Endodermal cell (in vitro differentiated cells): ENCODE data around the gene RNF112. TPM values are rescaled to one million over a fixed set of nuclear protein-coding genes. Genes with fewer than 3 reads are reported as not detected.
A peak's percentile ranks its signal among the peaks of the same experiment; 100 is the strongest.

ENCODE experiments used
- DNase-seq: peaks from one replicate; pipeline ENCODE4 v3.0.0-alpha.2; 2017
- H3K27ac ChIP-seq: 2 replicates; pipeline ENCODE4 v1.5.1; 2013; ENCODE audit warnings: mild to moderate bottlenecking, low read depth, low read length, moderate library complexity
- H3K27me3 ChIP-seq: 2 replicates; pipeline ENCODE4 v1.6.1; 2013; ENCODE audit warnings: mild to moderate bottlenecking, low read length, moderate library complexity; ENCODE audit not compliant: insufficient read depth, control insufficient read depth, poor library complexity, severe bottlenecking
- H3K36me3 ChIP-seq: 2 replicates; pipeline ENCODE4 v1.7.0; 2013; ENCODE audit warnings: mild to moderate bottlenecking, low read length, moderate library complexity; ENCODE audit not compliant: control insufficient read depth, insufficient read depth
- H3K4me1 ChIP-seq: one replicate; pipeline ENCODE4 v1.7.0; 2013; ENCODE audit warnings: low read length; ENCODE audit not compliant: control insufficient read depth, insufficient read depth
- H3K4me3 ChIP-seq: 2 replicates; pipeline ENCODE4 v1.5.1; 2013; ENCODE audit warnings: mild to moderate bottlenecking, low read length, moderate library complexity
- H3K9ac ChIP-seq: 2 replicates; pipeline ENCODE4 v1.6.1; 2013; ENCODE audit warnings: mild to moderate bottlenecking, low read length, moderate library complexity; ENCODE audit not compliant: poor library complexity, severe bottlenecking; ENCODE audit errors: extremely low read depth
- H3K9me3 ChIP-seq: 2 replicates; pipeline ENCODE4 v1.6.1; 2013; ENCODE audit warnings: mild to moderate bottlenecking, low read length, moderate library complexity; ENCODE audit not compliant: control insufficient read depth
- H3K27ac Mint-ChIP-seq: 2 replicates; pipeline ENCODE4 v1.8.0; 2020; ENCODE audit warnings: mixed read lengths
- H3K27me3 Mint-ChIP-seq: 2 replicates; pipeline ENCODE4 v1.8.0; 2021; ENCODE audit warnings: mild to moderate bottlenecking, mixed read lengths; ENCODE audit not compliant: insufficient read depth
- H3K36me3 Mint-ChIP-seq: 2 replicates; pipeline ENCODE4 v1.8.0; 2020; ENCODE audit warnings: low read depth, mixed read lengths
- H3K4me1 Mint-ChIP-seq: 2 replicates; pipeline ENCODE4 v1.8.0; 2020; ENCODE audit warnings: mixed read lengths
- H3K4me3 Mint-ChIP-seq: 2 replicates; pipeline ENCODE4 v1.8.0; 2020; ENCODE audit warnings: mild to moderate bottlenecking, moderate library complexity, mixed read lengths
- H3K9me3 Mint-ChIP-seq: 2 replicates; pipeline ENCODE4 v1.8.0; 2020; ENCODE audit warnings: mild to moderate bottlenecking, mixed read lengths
- WGBS, 2 experiments: methylation state at CpG; one replicate each; pipeline versions ENCODE4 v1.1.5 to v1.1.7; 2013; ENCODE audit warnings: missing lambda C conversion rate in 2 of 2, mixed read lengths in 1 of 2; ENCODE audit not compliant: insufficient coverage in 1 of 2, insufficient read length in 1 of 2; 5-methylcytosine and 5-hydroxymethylcytosine counted together
- total RNA-seq, 2 donors: library from RNA; stranded (reverse); fragmentation: NEBNext Ultra II Directional in 1 of 2; extraction: Animal tissue kit (Norgen Biotek cat#: 25700) in 1 of 2; gene quantifications; 2 replicates in 1 of 2; 3 replicates in 1 of 2; pipeline ENCODE4 v1.2.1, GENCODE V29; 2021
- TF ChIP-seq, protein P1 (sequence below): fragments of 200-600 bp; sonication (generic); conservative IDR thresholded peaks from 2 replicates; pipeline ENCODE4 v1.5.0; 2021; ENCODE audit warnings: antibody characterized with exemption, mild to moderate bottlenecking

The RNF112 gene
- total RNA-seq, 2 donors from 2014 or later: 1.1 to 1.9 TPM

DNA sequence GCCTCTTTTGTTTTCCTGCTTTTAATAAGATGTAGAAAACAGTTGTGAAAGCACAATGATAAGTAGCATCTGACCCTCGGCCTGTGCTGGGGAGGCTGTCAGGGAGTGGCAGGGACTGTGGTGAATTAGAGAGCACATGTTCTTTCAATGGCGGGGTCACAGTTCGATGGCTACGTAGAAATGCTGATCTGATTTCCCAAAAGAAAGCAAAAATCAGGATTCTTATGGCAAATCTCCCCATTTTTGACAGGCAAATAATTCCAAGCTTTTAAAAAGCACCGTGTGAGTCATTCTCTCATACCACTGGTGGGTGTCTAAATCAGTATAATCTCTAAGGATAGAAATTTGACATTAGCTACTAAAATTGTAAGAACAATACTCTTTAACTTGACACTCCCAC is 36.9 kb upstream of the RNF112 start:
- no peaks in the 10 kb centered on the region for H3K27me3 Mint-ChIP-seq
- peaks cover 8% of the 10 kb centered on the region for H3K4me1 Mint-ChIP-seq
- Histone ChIP-seq H3K4me1 (no peaks in the 10 kb centered on the region), H3K4me3 (no peak overlapping the region), H3K9ac (no peak overlapping the region), H3K9me3 (no peaks in the 10 kb centered on the region), H3K27ac (no peak overlapping the region), H3K27me3 (no peaks in the 10 kb centered on the region), H3K36me3 (peaks cover 10% of the 10 kb centered on the region)
- peak; percentile 36 for DNase-seq
- no peak overlapping the region for H3K4me3 Mint-ChIP-seq
- 92 to 98% methylated on average over 4 to 5 of the region's 5 CpGs for WGBS, 2 experiments
- H3K27ac Mint-ChIP-seq: no peak overlapping the region
- no peaks in the 10 kb centered on the region for H3K9me3 Mint-ChIP-seq
- H3K36me3 Mint-ChIP-seq: peaks cover 12% of the 10 kb centered on the region
- TF ChIP-seq, protein P1, sequence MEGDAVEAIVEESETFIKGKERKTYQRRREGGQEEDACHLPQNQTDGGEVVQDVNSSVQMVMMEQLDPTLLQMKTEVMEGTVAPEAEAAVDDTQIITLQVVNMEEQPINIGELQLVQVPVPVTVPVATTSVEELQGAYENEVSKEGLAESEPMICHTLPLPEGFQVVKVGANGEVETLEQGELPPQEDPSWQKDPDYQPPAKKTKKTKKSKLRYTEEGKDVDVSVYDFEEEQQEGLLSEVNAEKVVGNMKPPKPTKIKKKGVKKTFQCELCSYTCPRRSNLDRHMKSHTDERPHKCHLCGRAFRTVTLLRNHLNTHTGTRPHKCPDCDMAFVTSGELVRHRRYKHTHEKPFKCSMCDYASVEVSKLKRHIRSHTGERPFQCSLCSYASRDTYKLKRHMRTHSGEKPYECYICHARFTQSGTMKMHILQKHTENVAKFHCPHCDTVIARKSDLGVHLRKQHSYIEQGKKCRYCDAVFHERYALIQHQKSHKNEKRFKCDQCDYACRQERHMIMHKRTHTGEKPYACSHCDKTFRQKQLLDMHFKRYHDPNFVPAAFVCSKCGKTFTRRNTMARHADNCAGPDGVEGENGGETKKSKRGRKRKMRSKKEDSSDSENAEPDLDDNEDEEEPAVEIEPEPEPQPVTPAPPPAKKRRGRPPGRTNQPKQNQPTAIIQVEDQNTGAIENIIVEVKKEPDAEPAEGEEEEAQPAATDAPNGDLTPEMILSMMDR: no peak

DNA sequence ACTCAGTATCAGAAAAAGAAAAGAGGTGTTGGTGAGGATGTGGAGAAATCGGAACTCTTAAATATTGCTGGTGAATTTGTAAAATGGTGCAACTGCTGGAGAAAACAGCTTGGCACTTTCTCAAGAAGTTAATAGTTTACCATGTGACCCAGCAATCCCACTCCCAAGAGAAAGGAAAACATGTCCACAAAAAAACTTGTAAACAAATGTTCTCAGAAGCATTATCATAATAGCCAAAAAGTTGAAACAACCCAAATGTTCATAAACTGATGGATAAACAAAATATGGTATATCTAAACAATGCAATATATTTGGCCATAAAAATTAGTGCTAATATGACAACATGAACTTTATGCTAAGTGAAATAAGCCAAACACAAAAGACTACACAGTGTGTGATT is 35.3 kb upstream of the RNF112 start:
- H3K36me3 Mint-ChIP-seq: peaks cover 23% of the 10 kb centered on the region
- H3K4me3 Mint-ChIP-seq: no peak overlapping the region
- no peaks in the 10 kb centered on the region for H3K9me3 ChIP-seq
- H3K9ac ChIP-seq: no peak overlapping the region
- 85 to 100% methylated on average over 1 of the region's 1 CpG for WGBS, 2 experiments
- no peak overlapping the region for H3K27ac ChIP-seq
- no peaks in the 10 kb centered on the region for H3K27me3 Mint-ChIP-seq
- H3K27ac Mint-ChIP-seq: no peak overlapping the region
- no peaks in the 10 kb centered on the region for H3K27me3 ChIP-seq
- peaks cover 20% of the 10 kb centered on the region for H3K4me1 Mint-ChIP-seq
- no peak for DNase-seq
- peaks cover 4% of the 10 kb centered on the region for H3K4me1 ChIP-seq
- H3K4me3 ChIP-seq: no peak overlapping the region
- H3K36me3 ChIP-seq: peaks cover 26% of the 10 kb centered on the region
- TF ChIP-seq, protein P1: no peak
- no peaks in the 10 kb centered on the region for H3K9me3 Mint-ChIP-seq

DNA sequence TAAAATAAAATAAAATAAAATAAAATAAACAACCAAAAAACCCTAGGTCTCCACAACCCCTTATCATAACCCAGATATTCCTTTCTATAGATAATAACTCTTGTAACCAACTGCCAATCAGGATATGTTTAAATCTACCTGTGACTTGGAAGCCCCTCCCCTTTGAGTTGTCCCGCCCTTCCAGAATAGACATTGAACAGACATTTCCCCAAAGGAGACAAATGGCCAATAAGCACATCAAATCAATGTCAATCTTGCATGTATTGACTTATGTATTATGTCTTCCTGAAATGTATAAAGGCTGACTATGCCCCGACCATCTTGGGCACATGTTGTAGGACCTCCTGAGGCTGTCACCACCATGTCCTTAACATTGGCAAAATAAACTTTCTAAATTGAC is 34.2 kb upstream of the RNF112 start:
- Histone ChIP-seq H3K27ac (no peak overlapping the region), H3K9me3 (no peaks in the 10 kb centered on the region), H3K27me3 (no peaks in the 10 kb centered on the region), H3K4me3 (peak overlapping the region; percentile 97), H3K36me3 (peaks cover 36% of the 10 kb centered on the region), H3K9ac (peak overlapping the region; percentile 62), H3K4me1 (peaks cover 6% of the 10 kb centered on the region)
- TF ChIP-seq, protein P1: no peak
- Mint-ChIP-seq H3K9me3 (no peaks in the 10 kb centered on the region), H3K4me1 (peaks cover 20% of the 10 kb centered on the region), H3K4me3 (peak overlapping the region; percentile 98), H3K36me3 (peaks cover 30% of the 10 kb centered on the region), H3K27ac (peak overlapping the region; percentile 99), H3K27me3 (no peaks in the 10 kb centered on the region)
- DNase-seq: peak; percentile 34
- WGBS, 2 experiments: 80 to 88% methylated on average over 1 to 2 of the region's 2 CpGs
